HCT116 (cell line): ENCODE measurements around the gene KLK13. TPM values are rescaled to one million over a fixed set of nuclear protein-coding genes. Genes with fewer than 3 reads are reported as not detected.

ENCODE experiments used
- ATAC-seq: fragments of 200-7000 bp; cut with Tn5 transposase; 2 replicates; pipeline ENCODE4 v1.9.1; 2020; ENCODE audit warnings: mild to moderate bottlenecking, moderate library complexity
- BruUV-seq: library from RNA; stranded (reverse); fragments of 400-500 nt; replicated peaks from 2 replicates; lab custom pipeline; 2021; lab: Mats Ljungman, UMichigan
- CTCF ChIA-PET: fragments of 300-600 bp; sonication (Branson Sonifier 250); formaldehyde crosslinking; loops from one replicate; lab custom pipeline; 2021; ENCODE audit warnings: antibody characterized with exemption; lab: Charles Lee
- POLR2A ChIA-PET: fragments of 300-600, 350-600 bp; sonication (Branson Sonifier 250); formaldehyde crosslinking; loops from one replicate; lab custom pipeline; 2021; ENCODE audit warnings: antibody characterized with exemption; lab: Charles Lee
- RAD21 ChIA-PET, 2 experiments: fragments of 300-600 bp; sonication (Branson Sonifier 250); formaldehyde crosslinking; loops; one replicate each; lab custom pipeline; 2023; ENCODE audit warnings: low total read pairs in 2 of 2; ENCODE audit not compliant: uncharacterized antibody in 2 of 2, unreplicated experiment in 2 of 2, low non-redundant PET in 1 of 2; lab: Charles Lee
- DNase-seq: peaks from one replicate; pipeline ENCODE4 v3.0.0-alpha.2; 2010; ENCODE audit warnings: low read depth, low spot score
- H2AFZ ChIP-seq: fragments of 200-600 bp; shearing (Covaris generic), sonication (generic); 2 replicates; pipeline ENCODE4 v1.6.1; 2017; ENCODE audit warnings: low read depth, mixed run types, mixed read lengths, antibody characterized with exemption, low read length; ENCODE audit not compliant: poor library complexity, severe bottlenecking
- H3K27ac ChIP-seq: 2 replicates; pipeline ENCODE4 v1.5.1; 2012; ENCODE audit warnings: low read depth, low read length
- H3K27me3 ChIP-seq: fragments of 200-600 bp; sonication (generic); 2 replicates; pipeline ENCODE4 v1.6.1; 2016; ENCODE audit warnings: mixed run types, low read length, mixed read lengths; ENCODE audit not compliant: insufficient read depth
- H3K36me3 ChIP-seq, 2 experiments: fragments of 200-500 bp in 1 of 2; fragments of 200-600 bp in 1 of 2; sonication (Bioruptor generic) in 1 of 2; sonication (generic) in 1 of 2; 2 replicates each; pipeline versions ENCODE4 v1.5.1 to v1.6.1; 2014 to 2016; ENCODE audit warnings: low read length in 2 of 2, inconsistent platforms in 1 of 2, mixed read lengths in 1 of 2, mixed run types in 1 of 2; ENCODE audit not compliant: insufficient read depth in 2 of 2, control insufficient read depth in 1 of 2
- H3K4me1 ChIP-seq, 2 experiments: fragments of 200-600 bp in 1 of 2; sonication (generic) in 1 of 2; 2 replicates each; pipeline versions ENCODE4 v1.5.1 to v1.6.1; 2012 to 2017; ENCODE audit warnings: low read length in 2 of 2, inconsistent platforms in 1 of 2, mild to moderate bottlenecking in 1 of 2, mixed read lengths in 1 of 2, mixed run types in 1 of 2, moderate library complexity in 1 of 2; ENCODE audit not compliant: insufficient read depth in 2 of 2, control insufficient read depth in 1 of 2
- H3K4me2 ChIP-seq: fragments of 200-600 bp; sonication (generic); 2 replicates; pipeline ENCODE4 v1.6.1; 2017; ENCODE audit warnings: mixed run types, low read length, mixed read lengths
- H3K4me3 ChIP-seq, 2 experiments: fragments of 200-600 bp in 1 of 2; sonication (generic) in 1 of 2; replicated peaks in 1 of 2; 2 replicates each; pipeline ENCODE4 v1.5.1; 2011 to 2016; ENCODE audit warnings: low read length in 2 of 2, control low read depth in 1 of 2, low read depth in 1 of 2, mild to moderate bottlenecking in 1 of 2, mixed read lengths in 1 of 2, mixed run types in 1 of 2
- H3K79me2 ChIP-seq: fragments of 200-600 bp; sonication (generic); 2 replicates; pipeline ENCODE4 v1.6.1; 2017; ENCODE audit warnings: mild to moderate bottlenecking, mixed run types, low read length, moderate library complexity, mixed read lengths; ENCODE audit not compliant: insufficient read depth
- H3K9ac ChIP-seq: fragments of 200-600 bp; sonication (generic); 2 replicates; pipeline ENCODE4 v1.6.1; 2016; ENCODE audit warnings: low read length, mixed read lengths
- H3K9me2 ChIP-seq: fragments of 200-600 bp; sonication (generic), shearing (Covaris generic); 2 replicates; pipeline ENCODE4 v1.6.1; 2017; ENCODE audit warnings: mixed run types, mild to moderate bottlenecking, moderate library complexity; ENCODE audit not compliant: insufficient read depth
- H3K9me3 ChIP-seq, 2 experiments: fragments of 200-500 bp in 1 of 2; fragments of 200-600 bp in 1 of 2; sonication (Bioruptor generic) in 1 of 2; sonication (generic) in 1 of 2; 2 replicates each; pipeline ENCODE4 v1.6.1; 2014 to 2017; ENCODE audit warnings: low read length in 2 of 2, mixed read lengths in 2 of 2, inconsistent platforms in 1 of 2, low read depth in 1 of 2, mild to moderate bottlenecking in 1 of 2, mixed run types in 1 of 2, moderate library complexity in 1 of 2; ENCODE audit not compliant: control insufficient read depth in 1 of 2, insufficient read depth in 1 of 2
- H4K20me1 ChIP-seq: fragments of 200-600 bp; sonication (generic), shearing (Covaris generic); 2 replicates; pipeline ENCODE4 v1.6.1; 2017; ENCODE audit warnings: mixed run types, mild to moderate bottlenecking, moderate library complexity; ENCODE audit not compliant: insufficient read depth
- CBX3 ChIP-seq: IDR thresholded peaks from 2 replicates; pipeline ENCODE4 v1.6.1; 2012; ENCODE audit warnings: low read depth
- CEBPB ChIP-seq: IDR thresholded peaks from 2 replicates; pipeline ENCODE4 v1.6.1; 2012; ENCODE audit warnings: low read depth
- EGR1 ChIP-seq: IDR thresholded peaks from 2 replicates; pipeline ENCODE4 v1.6.1; 2012; ENCODE audit warnings: low read depth
- ELF1 ChIP-seq: IDR thresholded peaks from 2 replicates; pipeline ENCODE4 v1.6.1; 2012; ENCODE audit warnings: low read depth, borderline replicate concordance
- EZH2 ChIP-seq: fragments of 200-600 bp; sonication (generic); IDR thresholded peaks from 2 replicates; pipeline ENCODE4 v1.6.1; 2017; ENCODE audit warnings: antibody characterized with exemption, mixed run types
- EZH2phosphoT487 ChIP-seq: fragments of 200-600 bp; IDR thresholded peaks from 2 replicates; pipeline ENCODE4 v1.6.1; 2018; ENCODE audit warnings: antibody characterized with exemption, borderline replicate concordance
- MAX ChIP-seq: IDR thresholded peaks from 2 replicates; pipeline ENCODE4 v1.6.1; 2012
- POLR2A ChIP-seq: IDR thresholded peaks from 2 replicates; pipeline ENCODE4 v1.7.0; 2011; ENCODE audit warnings: borderline replicate concordance; ENCODE audit not compliant: insufficient read depth, insufficient read length; ENCODE audit errors: extremely low read depth
- SP1 ChIP-seq: IDR thresholded peaks from 2 replicates; pipeline ENCODE4 v1.6.1; 2012; ENCODE audit warnings: low read depth
- SRF ChIP-seq: IDR thresholded peaks from 2 replicates; pipeline ENCODE4 v1.6.1; 2012; ENCODE audit warnings: low read depth
- TCF7L2 ChIP-seq: IDR thresholded peaks from 2 replicates; pipeline ENCODE4 v1.7.0; 2011; ENCODE audit warnings: borderline replicate concordance, inconsistent platforms; ENCODE audit not compliant: insufficient read depth, insufficient read length; ENCODE audit errors: extremely low read depth
- YY1 ChIP-seq: IDR thresholded peaks from 2 replicates; pipeline ENCODE4 v1.6.1; 2011; ENCODE audit warnings: low read length, low read depth, moderate library complexity, mild to moderate bottlenecking; ENCODE audit not compliant: insufficient replicate concordance; ENCODE audit errors: extremely low read depth
- ZBTB33 ChIP-seq: IDR thresholded peaks from 2 replicates; pipeline ENCODE4 v1.6.1; 2011; ENCODE audit warnings: mild to moderate bottlenecking, low read length, moderate library complexity; ENCODE audit not compliant: insufficient replicate concordance; ENCODE audit errors: extremely low read depth
- ZFX ChIP-seq: fragments of 450-650 bp; IDR thresholded peaks from 2 replicates; pipeline ENCODE4 v1.6.1; 2017
- ZNF274 ChIP-seq: fragments of 200-500 bp; sonication (Bioruptor generic); IDR thresholded peaks from 2 replicates; pipeline ENCODE4 v1.6.1; 2014; ENCODE audit warnings: mild to moderate bottlenecking, low read depth, low read length, inconsistent platforms
- intact Hi-C: fragments of 100-400 bp; cut with micrococcal nuclease; formaldehyde crosslinking; loops from 2 replicates; pipeline ENCODE4 v1.10.0; 2022
- total RNA-seq: library from RNA; stranded (reverse); gene quantifications from one replicate; pipeline ENCODE4 v1.2.1, GENCODE V29; 2021; ENCODE audit not compliant: unreplicated experiment

The KLK13 gene
- total RNA-seq, 1 experiment from 2014 or later = 3.2 TPM

GRCh38 chr19:51016798-51017683 lies 47.9 kb downstream of the KLK13 start (continued):
- TF ChIP-seq ZBTB33 = no peak
- no peak for TF ChIP-seq ZFX
- no peak for TF ChIP-seq EZH2

- POLR2A ChIA-PET = no interaction called here
These were observed 49.1 kb downstream of the KLK13 start for GRCh38 chr19:51015691-51016267.

More at GRCh38 chr19:51015691-51016267, 49.1 kb downstream of the KLK13 start:
- Histone ChIP-seq H2AFZ (no peak overlapping the region), H3K36me3 (no peaks in the 10 kb centered on the region), H3K27ac (no peak overlapping the region; the same call in 1 of the 2 replicates), H3K4me2 (peak overlapping the region; percentile 13; the same call in 1 of the 2 replicates), H3K79me2 (no peaks in the 10 kb centered on the region), H4K20me1 (no peaks in the 10 kb centered on the region), H3K9me3 (no peaks in the 10 kb centered on the region), H3K4me1 (peaks cover 14 to 63% of the 10 kb centered on the region in 2 experiments), H3K9me2 (no peaks in the 10 kb centered on the region), H3K4me3 (no peak overlapping the region), H3K9ac (no peak overlapping the region), H3K27me3 (no peaks in the 10 kb centered on the region)
- CTCF ChIA-PET = interaction anchor here (0.7 to 7.3 kb wide), 3 partner anchors 46 to 93 kb away, joined by 3 to 140 read pairs (median 27); no protein-coding TSS in a partner anchor
- RAD21 ChIA-PET = interaction anchor here in 1 of 2 experiments (1.2 to 1.8 kb wide), 2 partner anchors 82 to 93 kb away, joined by 3 to 4 read pairs; no protein-coding TSS in a partner anchor
- ATAC-seq (no peak), DNase-seq (no peak)
- intact Hi-C loops = loop anchor here (1.0 to 2.0 kb wide), 2 partner anchors 47 to 83 kb away; partner anchors contain the start of gene KLK6
- TF ChIP-seq CBX3 = no peak
- no peak for TF ChIP-seq ZNF274
- no peak for TF ChIP-seq SRF
- no peak for TF ChIP-seq CEBPB
- TF ChIP-seq POLR2A = no peak
- no peak for TF ChIP-seq MAX
- no peak for TF ChIP-seq ELF1
- no peak for TF ChIP-seq ZFX
- no peak for TF ChIP-seq TCF7L2
- TF ChIP-seq YY1 = no peak
- TF ChIP-seq ZBTB33 = no peak
- TF ChIP-seq EZH2phosphoT487 = no peak
- no peak for TF ChIP-seq EGR1
- no peak for TF ChIP-seq SP1
- no TSS peak for BruUV-seq
